Activated T-helper 1 cell treated with anti-CD3 and anti-CD28 coated beads, Interleukin-2, amount 50 U/mL, for 16 hours (primary cell): ENCODE data around the gene ST3GAL5.
A peak's percentile ranks its signal among the peaks of the same experiment; 100 is the strongest.
"Not testable (repeated sequence)": the region's sequence is repeated elsewhere in the genome, so short reads cannot be mapped to it uniquely, and the experiment has no call there.

Experiments used
- DNase-seq, 2 donors: peaks; one replicate each; pipeline ENCODE4 v3.0.0-alpha.2; 2020; ENCODE audit warnings: low read depth in 1 of 2, low spot score in 1 of 2

The ST3GAL5 gene

GRCh38 chr2:85840091-85840490 lies 48.7 kb downstream of the ST3GAL5 start:
- no peak for DNase-seq

GRCh38 chr2:85839461-85839860 lies 49.3 kb downstream of the ST3GAL5 start:
- DNase-seq = no peak

GRCh38 chr2:85838641-85839040 lies 50.1 kb downstream of the ST3GAL5 start:
- DNase-seq = no peak

- no peak for DNase-seq
Observed at GRCh38 chr2:85838181-85838580, 50.6 kb downstream of the ST3GAL5 start.

GRCh38 chr2:85834466-85834865 lies 54.3 kb downstream of the ST3GAL5 start:
- no peak for DNase-seq

- no peak for DNase-seq
Observed at GRCh38 chr2:85831735-85832134, 57.1 kb downstream of the ST3GAL5 start.

- no peak for DNase-seq
Observed at GRCh38 chr2:85830645-85831044, 58.1 kb downstream of the ST3GAL5 start.

- DNase-seq = not testable (repeated sequence)
Observed at GRCh38 chr2:85829394-85829793, 59.4 kb downstream of the ST3GAL5 start.

GRCh38 chr2:85828725-85829124 lies 60.1 kb downstream of the ST3GAL5 start:
- DNase-seq = no peak

GRCh38 chr2:85827879-85828569 lies 60.8 kb downstream of the ST3GAL5 start:
- no peak for DNase-seq

GRCh38 chr2:85826990-85827878 lies 61.6 kb downstream of the ST3GAL5 start:
- peak; percentile 69 for DNase-seq

GRCh38 chr2:85823951-85824350 lies 64.8 kb downstream of the ST3GAL5 start:
- no peak for DNase-seq

- no peak for DNase-seq
Observed at GRCh38 chr2:85822766-85823165, 66.0 kb downstream of the ST3GAL5 start.

- no peak for DNase-seq
Observed at GRCh38 chr2:85819811-85820510, 68.8 kb downstream of the ST3GAL5 start.

- no peak for DNase-seq
Observed at GRCh38 chr2:85814802-85815550, 73.8 kb downstream of the ST3GAL5 start.

- peak; percentile 57 to 70 for DNase-seq
Observed at GRCh38 chr2:85813982-85814801, 74.6 kb downstream of the ST3GAL5 start.

GRCh38 chr2:85813211-85813981 lies 75.4 kb downstream of the ST3GAL5 start:
- no peak for DNase-seq

- no peak for DNase-seq
Observed at GRCh38 chr2:85812094-85812735, 76.6 kb downstream of the ST3GAL5 start.
